H9 (cell line): ENCODE measurements around the gene CKM. TPM values are rescaled to one million over a fixed set of nuclear protein-coding genes. Genes with fewer than 3 reads are reported as not detected.

ENCODE experiments used
- DNase-seq: peaks from one replicate; pipeline ENCODE4 v3.0.0-alpha.2; 2017
- H2AFZ ChIP-seq: one replicate; pipeline ENCODE4 v1.6.1; 2013; ENCODE audit warnings: mild to moderate bottlenecking, low read length, control low read depth, moderate library complexity
- H2AK5ac ChIP-seq: 2 replicates; pipeline ENCODE4 v1.6.1; 2013; ENCODE audit warnings: low read length, control low read depth, mixed read lengths; ENCODE audit not compliant: insufficient read length
- H2BK120ac ChIP-seq: one replicate; pipeline ENCODE4 v1.6.1; 2013; ENCODE audit warnings: low read depth, mild to moderate bottlenecking, low read length, control low read depth, inconsistent platforms; ENCODE audit not compliant: poor library complexity, severe bottlenecking
- H2BK12ac ChIP-seq: 2 replicates; pipeline ENCODE4 v1.6.1; 2013; ENCODE audit warnings: low read length, control low read depth, mixed read lengths, low read depth; ENCODE audit not compliant: insufficient read length
- H2BK15ac ChIP-seq: 2 replicates; pipeline ENCODE4 v1.6.1; 2013; ENCODE audit warnings: low read depth, low read length, control low read depth
- H2BK20ac ChIP-seq: one replicate; pipeline ENCODE4 v1.6.1; 2013; ENCODE audit warnings: low read depth, mild to moderate bottlenecking, low read length, control low read depth, inconsistent platforms; ENCODE audit not compliant: poor library complexity, severe bottlenecking
- H2BK5ac ChIP-seq: 2 replicates; pipeline ENCODE4 v1.6.1; 2013; ENCODE audit warnings: low read length, control low read depth, mixed read lengths; ENCODE audit not compliant: insufficient read length
- H3K14ac ChIP-seq: 2 replicates; pipeline ENCODE4 v1.6.1; 2013; ENCODE audit warnings: low read length, control low read depth; ENCODE audit not compliant: insufficient read depth
- H3K18ac ChIP-seq: 2 replicates; pipeline ENCODE4 v1.6.1; 2013; ENCODE audit warnings: low read depth, mild to moderate bottlenecking, mixed read lengths, low read length, control low read depth; ENCODE audit not compliant: insufficient read length
- H3K23ac ChIP-seq: 2 replicates; pipeline ENCODE4 v1.6.1; 2013; ENCODE audit warnings: low read length, control low read depth, mixed read lengths, low read depth; ENCODE audit not compliant: insufficient read length
- H3K23me2 ChIP-seq: 2 replicates; pipeline ENCODE4 v1.6.1; 2013; ENCODE audit warnings: low read depth, mild to moderate bottlenecking, mixed read lengths, low read length, control low read depth; ENCODE audit not compliant: insufficient read length, poor library complexity, severe bottlenecking
- H3K27ac ChIP-seq: 2 replicates; pipeline ENCODE4 v1.5.1; 2013; ENCODE audit warnings: low read length, control low read depth, mixed read lengths, low read depth; ENCODE audit not compliant: insufficient read length
- H3K27me3 ChIP-seq: 2 replicates; pipeline ENCODE4 v1.6.1; 2013; ENCODE audit warnings: low read length, control low read depth, inconsistent platforms; ENCODE audit not compliant: insufficient read depth
- H3K4ac ChIP-seq: 2 replicates; pipeline ENCODE4 v1.6.1; 2013; ENCODE audit warnings: low read depth, mild to moderate bottlenecking, control low read depth, inconsistent platforms, low read length, moderate library complexity
- H3K4me1 ChIP-seq: 2 replicates; pipeline ENCODE4 v1.6.1; 2013; ENCODE audit warnings: low read length, control low read depth, inconsistent platforms; ENCODE audit not compliant: insufficient read depth
- H3K4me2 ChIP-seq: 2 replicates; pipeline ENCODE4 v1.6.1; 2013; ENCODE audit warnings: low read length, control low read depth, mixed read lengths; ENCODE audit not compliant: insufficient read length, insufficient read depth
- H3K56ac ChIP-seq: 2 replicates; pipeline ENCODE4 v1.6.1; 2013; ENCODE audit warnings: low read depth, mild to moderate bottlenecking, mixed read lengths, low read length, control low read depth; ENCODE audit not compliant: insufficient read length
- H3K79me1 ChIP-seq: 2 replicates; pipeline ENCODE4 v1.6.1; 2013; ENCODE audit warnings: low read depth, mild to moderate bottlenecking, moderate library complexity, low read length, control low read depth, inconsistent platforms; ENCODE audit not compliant: insufficient read depth, poor library complexity, severe bottlenecking
- H3K79me2 ChIP-seq: 2 replicates; pipeline ENCODE4 v1.6.1; 2013; ENCODE audit warnings: low read length, control low read depth, inconsistent platforms; ENCODE audit not compliant: insufficient read depth
- H3K9ac ChIP-seq: 2 replicates; pipeline ENCODE4 v1.6.1; 2013; ENCODE audit warnings: low read length, control low read depth, mixed read lengths; ENCODE audit not compliant: insufficient read length; ENCODE audit errors: extremely low read depth
- H3K9me3 ChIP-seq: one replicate; pipeline ENCODE4 v1.6.1; 2013; ENCODE audit warnings: low read depth, low read length, inconsistent platforms; ENCODE audit not compliant: control insufficient read depth
- H3T11ph ChIP-seq: one replicate; pipeline ENCODE4 v1.6.1; 2013; ENCODE audit warnings: mild to moderate bottlenecking, low read length, control low read depth, inconsistent platforms
- H4K20me1 ChIP-seq: one replicate; pipeline ENCODE4 v1.6.1; 2013; ENCODE audit not compliant: control insufficient read depth, insufficient read length, insufficient read depth
- H4K5ac ChIP-seq: 2 replicates; pipeline ENCODE4 v1.6.1; 2013; ENCODE audit warnings: low read depth, mild to moderate bottlenecking, mixed read lengths, low read length, control low read depth; ENCODE audit not compliant: insufficient read length
- H4K8ac ChIP-seq: replicated peaks from 2 replicates; pipeline ENCODE4 v1.6.1; 2013; ENCODE audit warnings: low read length, control low read depth, mixed read lengths, low read depth; ENCODE audit not compliant: insufficient read length
- H4K91ac ChIP-seq: 2 replicates; pipeline ENCODE4 v1.6.1; 2013; ENCODE audit warnings: low read depth, mild to moderate bottlenecking, moderate library complexity, mixed read lengths, low read length, control low read depth; ENCODE audit not compliant: insufficient read length
- H3K27ac Mint-ChIP-seq, 3 experiments: 2 replicates in 2 of 3; 3 replicates in 1 of 3; pipeline ENCODE4 v1.8.0; 2020 to 2021; ENCODE audit warnings: mixed read lengths in 3 of 3, mild to moderate bottlenecking in 1 of 3, moderate library complexity in 1 of 3
- H3K27me3 Mint-ChIP-seq: 2 replicates; pipeline ENCODE4 v1.8.0; 2021; ENCODE audit warnings: low read depth, mild to moderate bottlenecking, moderate library complexity, mixed read lengths
- H3K36me3 Mint-ChIP-seq, 3 experiments: 2 replicates in 2 of 3; 3 replicates in 1 of 3; pipeline ENCODE4 v1.8.0; 2020 to 2021; ENCODE audit warnings: low read depth in 3 of 3, mixed read lengths in 3 of 3; ENCODE audit not compliant: insufficient read depth in 1 of 3
- H3K4me1 Mint-ChIP-seq, 2 experiments: 2 replicates each; pipeline ENCODE4 v1.8.0; 2020; ENCODE audit warnings: mixed read lengths in 2 of 2
- H3K4me3 Mint-ChIP-seq, 2 experiments: 2 replicates in 1 of 2; 3 replicates in 1 of 2; pipeline ENCODE4 v1.8.0; 2020 to 2021; ENCODE audit warnings: mild to moderate bottlenecking in 2 of 2, mixed read lengths in 2 of 2, moderate library complexity in 1 of 2
- H3K9me3 Mint-ChIP-seq, 2 experiments: 2 replicates in 1 of 2; 3 replicates in 1 of 2; pipeline ENCODE4 v1.8.0; 2020; ENCODE audit warnings: mild to moderate bottlenecking in 2 of 2, mixed read lengths in 2 of 2, moderate library complexity in 1 of 2
- WGBS: extraction: QIAGEN DNeasy Blood & Tissue Kit; methylation state at CpG from one replicate; pipeline ENCODE4 v1.1.7; 2013; ENCODE audit warnings: missing lambda C conversion rate, low lambda C conversion rate, mixed read lengths; ENCODE audit not compliant: insufficient read length; ENCODE audit errors: extremely low coverage; 5-methylcytosine and 5-hydroxymethylcytosine counted together
- total RNA-seq: library from RNA; stranded (reverse); gene quantifications from 2 replicates; pipeline ENCODE4 v1.2.1, GENCODE V29; 2021
- TF ChIP-seq, protein P1 (sequence below): fragments of 200-600 bp; sonication (generic); conservative IDR thresholded peaks from 3 replicates; pipeline ENCODE4 v1.8.0; 2021; ENCODE audit warnings: antibody characterized with exemption, mild to moderate bottlenecking

Gene CKM
- total RNA-seq, 1 experiment from 2014 or later = not detected

DNA sequence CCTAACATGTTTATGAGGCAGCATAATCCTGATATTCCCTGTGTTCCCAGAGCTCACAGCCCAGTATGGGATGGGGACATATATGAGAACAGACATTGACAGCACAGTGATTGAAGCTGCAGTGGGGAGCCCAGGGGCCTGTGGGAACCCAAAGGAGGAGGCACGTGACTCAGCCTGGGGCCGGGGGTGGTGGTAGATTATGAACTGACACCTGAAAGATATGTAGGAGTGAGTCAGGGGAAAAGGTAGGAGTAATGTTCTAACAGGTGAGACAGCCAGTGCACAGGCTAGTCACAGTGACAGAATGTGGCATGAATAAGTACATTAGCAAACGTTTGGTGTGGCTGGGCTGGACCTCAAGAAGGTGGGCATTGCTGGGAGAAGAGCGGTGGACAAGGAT, 29.0 kb downstream of the CKM start:
- H3K27me3 Mint-ChIP-seq = peaks cover 7% of the 10 kb centered on the region
- no peak overlapping the region for H3K23ac ChIP-seq
- H3K36me3 Mint-ChIP-seq = peaks cover 26 to 50% (median 36%) of the 10 kb centered on the region in 3 experiments
- H3T11ph ChIP-seq = no peak overlapping the region
- H3K79me1 ChIP-seq = no peaks in the 10 kb centered on the region
- no peaks in the 10 kb centered on the region for H3K23me2 ChIP-seq
- DNase-seq = no peak
- H3K14ac ChIP-seq = no peak overlapping the region
- H2AK5ac ChIP-seq = no peak overlapping the region
- H3K27me3 ChIP-seq = no peaks in the 10 kb centered on the region
- no peaks in the 10 kb centered on the region for H3K4me1 ChIP-seq
- H3K4ac ChIP-seq = no peak overlapping the region
- no peak overlapping the region for H3K18ac ChIP-seq
- no peaks in the 10 kb centered on the region for H4K20me1 ChIP-seq
- no peak overlapping the region for H4K5ac ChIP-seq
- H2BK120ac ChIP-seq = no peak overlapping the region
- H3K4me1 Mint-ChIP-seq = no peaks in the 10 kb centered on the region
- H3K4me2 ChIP-seq = no peak overlapping the region
- no peaks in the 10 kb centered on the region for H3K9me3 Mint-ChIP-seq
- H2BK5ac ChIP-seq = no peak overlapping the region
- H3K4me3 Mint-ChIP-seq = no peak overlapping the region
- H2BK15ac ChIP-seq = no peak overlapping the region
- no peak overlapping the region for H2BK12ac ChIP-seq
- H3K27ac Mint-ChIP-seq = no peak overlapping the region
- no peak overlapping the region for H2BK20ac ChIP-seq
- no peak overlapping the region for H4K91ac ChIP-seq
- no peak overlapping the region for H3K56ac ChIP-seq
- WGBS = no CpG with 5 or more reads among the region's 4 CpGs
- H3K79me2 ChIP-seq = no peaks in the 10 kb centered on the region
- no peaks in the 10 kb centered on the region for H3K9me3 ChIP-seq
- H2AFZ ChIP-seq = no peak overlapping the region
- no peak overlapping the region for H4K8ac ChIP-seq
- no peak overlapping the region for H3K9ac ChIP-seq
- TF ChIP-seq, protein P1, sequence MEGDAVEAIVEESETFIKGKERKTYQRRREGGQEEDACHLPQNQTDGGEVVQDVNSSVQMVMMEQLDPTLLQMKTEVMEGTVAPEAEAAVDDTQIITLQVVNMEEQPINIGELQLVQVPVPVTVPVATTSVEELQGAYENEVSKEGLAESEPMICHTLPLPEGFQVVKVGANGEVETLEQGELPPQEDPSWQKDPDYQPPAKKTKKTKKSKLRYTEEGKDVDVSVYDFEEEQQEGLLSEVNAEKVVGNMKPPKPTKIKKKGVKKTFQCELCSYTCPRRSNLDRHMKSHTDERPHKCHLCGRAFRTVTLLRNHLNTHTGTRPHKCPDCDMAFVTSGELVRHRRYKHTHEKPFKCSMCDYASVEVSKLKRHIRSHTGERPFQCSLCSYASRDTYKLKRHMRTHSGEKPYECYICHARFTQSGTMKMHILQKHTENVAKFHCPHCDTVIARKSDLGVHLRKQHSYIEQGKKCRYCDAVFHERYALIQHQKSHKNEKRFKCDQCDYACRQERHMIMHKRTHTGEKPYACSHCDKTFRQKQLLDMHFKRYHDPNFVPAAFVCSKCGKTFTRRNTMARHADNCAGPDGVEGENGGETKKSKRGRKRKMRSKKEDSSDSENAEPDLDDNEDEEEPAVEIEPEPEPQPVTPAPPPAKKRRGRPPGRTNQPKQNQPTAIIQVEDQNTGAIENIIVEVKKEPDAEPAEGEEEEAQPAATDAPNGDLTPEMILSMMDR = no peak
- H3K27ac ChIP-seq = no peak overlapping the region
